ENCODE measurements around the gene PELI3.
"Not testable (repeated sequence)": the region's sequence is repeated elsewhere in the genome, so short reads cannot be mapped to it uniquely, and the experiment has no call there.

PELI3 gene

GRCh38 chr11:66448523-66448922 is 18.2 kb upstream of the PELI3 start:
- DNase-seq = no peak

GRCh38 chr11:66450560-66450959 is 16.1 kb upstream of the PELI3 start:
- DNase-seq = no peak

DNA sequence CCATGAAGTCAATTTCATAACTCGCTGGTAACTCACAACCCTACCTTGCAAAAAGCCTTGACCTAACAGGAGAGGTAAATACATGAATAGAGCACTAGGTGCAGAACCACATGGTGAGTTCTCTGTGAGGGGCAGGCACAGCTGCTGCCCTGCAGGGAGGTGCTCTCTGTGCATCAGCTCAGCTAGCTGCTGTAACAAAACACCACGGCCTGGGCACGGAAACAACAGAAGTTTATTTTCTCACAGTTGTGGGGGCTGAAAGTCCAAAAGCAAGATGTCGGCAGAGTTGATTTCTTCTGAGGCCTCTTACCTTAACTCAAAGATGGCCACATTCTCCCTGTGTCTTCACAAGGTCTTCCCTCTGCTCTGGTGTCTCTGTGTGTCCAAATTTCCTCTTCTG is 15.0 kb upstream of the PELI3 start:
- no peak for DNase-seq

- DNase-seq = no peak
These were observed 12.5 kb upstream of the PELI3 start for GRCh38 chr11:66454247-66454646.

- DNase-seq = no peak
These were observed 11.9 kb upstream of the PELI3 start for GRCh38 chr11:66454828-66455227.

- DNase-seq = no peak
These were observed 8.9 kb upstream of the PELI3 start for GRCh38 chr11:66457826-66458225.

DNA sequence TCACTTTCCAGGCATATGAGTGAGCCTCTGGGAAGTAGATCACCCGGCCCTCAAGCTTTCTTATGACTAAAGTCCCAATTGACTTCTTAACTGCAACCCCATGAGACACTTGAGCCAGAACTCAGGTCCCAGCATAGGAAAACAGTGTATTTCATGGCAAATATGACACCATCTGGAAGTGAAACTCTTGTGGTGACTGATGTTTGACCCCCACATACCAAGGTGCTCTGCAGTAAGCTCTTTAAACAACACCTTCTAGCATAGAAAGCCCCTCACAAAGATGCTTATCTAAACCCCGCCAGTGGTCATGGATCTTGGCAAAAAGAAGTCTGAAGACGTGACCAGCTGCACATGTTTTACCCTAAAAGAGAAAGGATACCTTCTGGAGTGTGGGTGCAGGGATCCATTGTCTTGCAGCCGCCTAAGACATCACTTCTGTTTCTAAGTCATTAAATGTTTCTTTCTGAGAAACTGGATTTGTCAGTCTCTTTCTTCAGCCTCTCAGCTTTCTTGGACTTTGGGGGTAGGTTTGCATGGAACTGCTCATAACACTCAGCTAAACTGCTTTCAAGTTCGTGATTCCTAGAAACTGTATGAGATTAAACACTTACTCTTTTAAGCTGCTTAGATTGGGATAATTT is 7.4 kb upstream of the PELI3 start:
- DNase-seq = no peak

DNA sequence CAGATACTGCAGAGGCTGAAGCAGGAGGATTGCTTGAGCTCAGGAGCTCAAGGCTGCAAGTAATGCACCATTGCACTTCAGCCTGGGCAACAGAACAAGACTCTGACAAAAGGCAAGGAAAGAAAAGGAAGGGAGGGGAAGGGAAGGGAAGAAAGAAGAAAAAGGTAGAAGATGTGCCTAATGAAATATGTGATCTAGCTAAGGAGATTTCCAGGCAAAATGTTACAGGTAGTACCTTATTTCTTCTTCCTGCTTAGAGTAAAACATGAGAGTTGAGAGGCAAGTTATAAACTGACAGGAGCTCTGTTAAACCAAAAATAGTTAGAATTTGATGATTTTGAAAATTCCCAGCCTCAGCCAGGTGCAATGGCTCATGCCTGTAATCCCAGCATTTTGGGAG is 4.7 kb upstream of the PELI3 start:
- no peak for DNase-seq

- no peak for DNase-seq
These were observed 3.8 kb upstream of the PELI3 start for GRCh38 chr11:66462911-66463310.

DNA sequence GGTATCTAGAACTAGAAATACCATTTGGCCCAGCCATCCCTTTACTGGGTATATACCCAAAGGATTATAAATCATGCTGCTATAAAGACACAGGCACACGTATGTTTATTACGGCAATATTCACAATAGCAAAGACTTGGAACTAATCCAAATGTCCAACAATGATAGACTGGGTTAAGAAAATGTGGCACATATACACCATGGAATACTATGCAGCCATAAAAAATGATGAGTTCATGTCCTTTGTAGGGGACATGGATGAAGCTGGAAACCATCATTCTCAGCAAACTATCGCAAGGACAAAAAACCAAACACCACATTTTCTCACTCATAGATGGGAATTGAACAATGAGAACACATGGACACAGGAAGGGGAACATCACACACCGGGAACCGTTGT is 2.6 kb upstream of the PELI3 start:
- not testable (repeated sequence) for DNase-seq

GRCh38 chr11:66464916-66465315 is 1.8 kb upstream of the PELI3 start:
- no peak for DNase-seq

- DNase-seq = no peak
These were observed 1.1 kb upstream of the PELI3 start for GRCh38 chr11:66465373-66466224.

DNA sequence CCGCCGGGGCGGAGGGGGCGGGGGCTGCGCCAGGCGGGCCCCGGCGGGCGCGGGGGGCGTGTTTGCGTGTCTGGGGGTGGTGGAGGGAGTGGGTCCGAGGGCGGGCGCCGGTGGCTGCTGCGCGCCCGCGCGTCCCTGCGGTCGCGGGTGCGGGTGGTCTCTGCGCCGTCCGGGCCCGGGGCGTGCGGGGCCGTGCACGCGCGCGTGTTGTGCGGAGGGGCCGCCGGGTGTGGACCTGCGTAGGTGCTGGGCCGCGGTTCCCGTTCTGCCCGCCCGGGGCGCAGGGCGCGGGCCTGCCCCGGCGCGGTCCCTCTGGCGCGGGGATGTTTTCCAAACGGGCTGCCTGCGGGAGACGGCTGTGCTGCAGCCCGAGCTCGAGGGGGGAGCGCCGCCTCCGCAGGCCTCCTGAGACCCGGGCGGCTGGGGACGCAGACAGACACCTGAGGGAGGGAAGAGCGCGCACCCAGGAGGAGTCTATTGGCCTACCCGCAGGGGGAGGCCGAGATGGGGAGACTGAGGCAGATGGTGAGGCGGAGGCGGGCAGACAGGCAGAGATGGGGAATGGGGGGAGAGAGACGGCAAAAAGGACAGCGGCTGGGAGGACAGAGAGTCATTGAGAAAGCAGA is 442 bp downstream of the PELI3 start:
- DNase-seq = peak in 1 of 5 experiments; percentile 65

- DNase-seq = peak in 1 of 5 experiments; percentile 53
These were observed 1.1 kb downstream of the PELI3 start for GRCh38 chr11:66467756-66468155.

- DNase-seq = no peak
These were observed 2.0 kb downstream of the PELI3 start for GRCh38 chr11:66468691-66469090.

GRCh38 chr11:66469441-66469840 is 2.7 kb downstream of the PELI3 start:
- no peak for DNase-seq

GRCh38 chr11:66470015-66470414 is 3.3 kb downstream of the PELI3 start:
- DNase-seq = no peak

DNA sequence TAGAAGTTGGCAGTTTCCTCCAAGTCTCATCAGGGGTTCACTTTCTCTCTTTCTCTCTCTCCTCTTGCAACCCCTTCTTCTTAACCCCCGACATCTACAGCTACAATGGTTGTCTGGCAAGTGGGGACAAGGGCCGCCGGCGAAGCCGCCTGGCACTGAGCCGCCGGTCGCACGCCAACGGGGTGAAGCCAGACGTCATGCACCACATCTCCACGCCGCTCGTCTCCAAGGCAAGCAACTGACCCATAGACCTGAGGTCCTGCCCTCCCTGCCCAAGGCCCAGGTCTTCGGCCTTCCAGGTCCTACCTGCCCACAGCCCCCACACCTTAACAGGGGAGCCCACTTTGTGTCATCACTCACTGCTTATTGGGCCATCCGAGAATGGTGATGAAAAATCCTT is 4.4 kb downstream of the PELI3 start:
- no peak for DNase-seq

DNA sequence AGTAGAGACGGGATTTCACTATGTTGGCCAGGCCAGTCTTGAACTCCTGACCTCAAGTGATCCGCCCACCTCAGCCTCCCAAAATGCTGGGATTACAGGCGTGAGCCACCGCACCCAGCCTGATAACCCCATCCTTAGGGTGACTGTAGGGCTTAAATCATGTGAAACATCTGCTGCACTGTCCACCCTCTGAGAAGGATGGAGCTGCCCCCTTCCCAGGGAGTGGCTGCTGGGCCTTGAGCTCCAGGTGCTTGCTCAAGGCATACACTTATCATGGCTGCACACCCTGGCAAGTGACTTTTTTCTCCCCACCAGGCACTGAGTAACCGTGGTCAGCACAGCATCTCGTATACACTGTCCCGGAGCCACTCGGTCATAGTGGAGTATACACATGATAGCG is 5.3 kb downstream of the PELI3 start:
- no peak for DNase-seq

DNA sequence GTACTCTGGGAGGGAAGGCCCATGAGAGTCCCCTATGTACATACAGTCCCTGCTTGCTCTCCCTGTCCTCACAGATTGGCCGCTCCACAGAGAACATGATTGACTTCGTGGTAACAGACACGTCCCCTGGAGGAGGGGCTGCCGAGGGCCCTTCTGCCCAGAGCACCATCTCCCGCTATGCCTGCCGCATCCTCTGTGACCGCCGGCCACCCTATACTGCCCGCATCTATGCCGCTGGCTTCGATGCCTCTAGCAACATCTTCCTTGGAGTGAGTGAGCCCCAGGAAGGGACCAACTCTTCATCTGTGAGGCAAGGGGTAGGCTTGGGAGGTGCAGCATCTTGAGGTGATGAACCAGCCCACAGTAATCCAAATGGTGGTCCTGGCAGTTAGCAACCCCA is 6.5 kb downstream of the PELI3 start:
- DNase-seq = no peak

DNA sequence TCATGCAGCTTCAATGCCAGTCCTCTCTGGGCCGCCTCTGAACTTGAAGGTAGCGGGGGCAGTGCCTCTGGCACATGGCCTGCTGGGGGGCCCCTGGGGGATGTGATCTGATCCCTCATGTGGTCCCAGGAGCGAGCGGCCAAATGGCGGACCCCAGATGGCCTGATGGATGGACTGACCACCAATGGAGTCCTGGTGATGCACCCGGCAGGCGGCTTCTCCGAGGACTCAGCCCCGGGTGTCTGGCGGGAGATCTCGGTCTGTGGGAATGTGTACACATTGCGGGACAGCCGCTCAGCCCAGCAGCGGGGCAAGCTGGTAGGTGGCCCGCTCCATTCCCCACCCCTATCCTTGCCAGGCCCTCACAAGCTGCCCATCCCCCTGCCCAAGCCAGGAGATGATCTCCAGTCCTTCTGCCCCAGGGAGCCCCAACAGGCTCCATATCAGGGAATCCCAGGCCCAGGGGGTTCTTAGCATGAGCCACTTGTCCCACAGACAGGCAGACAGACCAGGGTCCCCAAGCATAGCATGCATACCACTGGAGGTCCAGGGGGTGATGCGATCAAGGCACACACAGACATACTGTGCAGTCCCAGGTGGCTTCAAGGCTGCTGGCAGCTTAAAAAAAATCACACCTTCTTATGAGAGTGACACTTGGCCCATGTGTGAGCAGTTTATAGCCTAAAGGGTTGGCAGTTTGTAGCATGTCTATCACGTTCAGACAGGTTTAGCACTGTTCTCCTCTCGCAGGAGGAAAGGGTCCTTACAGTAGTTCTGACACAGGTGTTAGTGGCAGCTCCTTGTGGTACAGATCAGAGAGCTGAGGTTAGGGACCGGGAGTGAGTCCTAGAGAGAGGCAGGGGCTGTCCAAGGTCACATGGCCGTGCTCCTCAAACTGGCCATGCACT is 7.2 kb downstream of the PELI3 start:
- DNase-seq = no peak

DNA sequence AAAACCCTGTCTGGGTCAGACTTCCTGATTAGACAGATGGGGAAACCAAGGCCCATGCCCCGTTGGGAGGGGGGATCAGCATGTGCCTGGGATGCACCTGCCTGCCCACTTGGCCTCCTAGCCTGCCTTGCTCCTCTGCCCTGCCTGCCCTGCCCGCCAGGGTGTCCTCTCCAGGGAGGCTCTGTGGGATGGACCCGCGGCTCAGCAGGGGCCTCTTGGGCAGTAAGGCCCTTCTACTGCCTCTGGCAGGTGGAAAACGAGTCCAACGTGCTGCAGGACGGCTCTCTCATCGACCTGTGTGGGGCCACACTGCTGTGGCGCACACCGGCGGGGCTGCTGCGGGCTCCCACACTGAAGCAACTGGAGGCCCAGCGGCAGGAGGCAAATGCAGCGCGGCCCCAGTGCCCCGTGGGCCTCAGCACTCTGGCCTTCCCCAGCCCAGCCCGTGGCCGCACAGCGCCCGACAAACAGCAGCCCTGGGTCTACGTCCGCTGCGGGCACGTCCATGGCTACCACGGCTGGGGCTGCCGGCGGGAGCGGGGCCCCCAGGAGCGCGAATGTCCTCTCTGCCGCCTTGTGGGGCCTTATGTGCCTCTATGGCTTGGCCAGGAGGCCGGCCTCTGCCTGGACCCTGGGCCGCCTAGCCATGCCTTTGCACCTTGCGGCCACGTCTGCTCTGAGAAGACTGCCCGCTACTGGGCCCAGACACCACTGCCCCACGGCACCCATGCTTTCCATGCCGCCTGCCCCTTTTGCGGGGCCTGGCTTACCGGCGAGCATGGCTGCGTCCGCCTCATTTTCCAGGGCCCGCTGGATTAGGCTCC is 8.9 kb downstream of the PELI3 start:
- DNase-seq = no peak

Measured in T-helper 2 cell (primary cell).